ENCODE results near the gene DNAJB11.

GRCh38 chr3:186592682-186593081 lies 22.2 kb downstream of the DNAJB11 start:
- TF ChIP-seq, protein P1, sequence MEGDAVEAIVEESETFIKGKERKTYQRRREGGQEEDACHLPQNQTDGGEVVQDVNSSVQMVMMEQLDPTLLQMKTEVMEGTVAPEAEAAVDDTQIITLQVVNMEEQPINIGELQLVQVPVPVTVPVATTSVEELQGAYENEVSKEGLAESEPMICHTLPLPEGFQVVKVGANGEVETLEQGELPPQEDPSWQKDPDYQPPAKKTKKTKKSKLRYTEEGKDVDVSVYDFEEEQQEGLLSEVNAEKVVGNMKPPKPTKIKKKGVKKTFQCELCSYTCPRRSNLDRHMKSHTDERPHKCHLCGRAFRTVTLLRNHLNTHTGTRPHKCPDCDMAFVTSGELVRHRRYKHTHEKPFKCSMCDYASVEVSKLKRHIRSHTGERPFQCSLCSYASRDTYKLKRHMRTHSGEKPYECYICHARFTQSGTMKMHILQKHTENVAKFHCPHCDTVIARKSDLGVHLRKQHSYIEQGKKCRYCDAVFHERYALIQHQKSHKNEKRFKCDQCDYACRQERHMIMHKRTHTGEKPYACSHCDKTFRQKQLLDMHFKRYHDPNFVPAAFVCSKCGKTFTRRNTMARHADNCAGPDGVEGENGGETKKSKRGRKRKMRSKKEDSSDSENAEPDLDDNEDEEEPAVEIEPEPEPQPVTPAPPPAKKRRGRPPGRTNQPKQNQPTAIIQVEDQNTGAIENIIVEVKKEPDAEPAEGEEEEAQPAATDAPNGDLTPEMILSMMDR (conservative IDR thresholded peaks at IDR 0.05 in 1 of 2, IDR thresholded peaks at IDR 0.05 in 1 of 2; ENCODE audit: extremely low read depth in 1 of 2, insufficient read depth in 1 of 2, low read depth in 1 of 2, low read length in 2 of 2): no peak
- TF ChIP-seq EZH2 (IDR thresholded peaks at IDR 0.05; ENCODE audit: borderline replicate concordance, low read length): no peak
